ENCODE data around the gene STK25.

DNA sequence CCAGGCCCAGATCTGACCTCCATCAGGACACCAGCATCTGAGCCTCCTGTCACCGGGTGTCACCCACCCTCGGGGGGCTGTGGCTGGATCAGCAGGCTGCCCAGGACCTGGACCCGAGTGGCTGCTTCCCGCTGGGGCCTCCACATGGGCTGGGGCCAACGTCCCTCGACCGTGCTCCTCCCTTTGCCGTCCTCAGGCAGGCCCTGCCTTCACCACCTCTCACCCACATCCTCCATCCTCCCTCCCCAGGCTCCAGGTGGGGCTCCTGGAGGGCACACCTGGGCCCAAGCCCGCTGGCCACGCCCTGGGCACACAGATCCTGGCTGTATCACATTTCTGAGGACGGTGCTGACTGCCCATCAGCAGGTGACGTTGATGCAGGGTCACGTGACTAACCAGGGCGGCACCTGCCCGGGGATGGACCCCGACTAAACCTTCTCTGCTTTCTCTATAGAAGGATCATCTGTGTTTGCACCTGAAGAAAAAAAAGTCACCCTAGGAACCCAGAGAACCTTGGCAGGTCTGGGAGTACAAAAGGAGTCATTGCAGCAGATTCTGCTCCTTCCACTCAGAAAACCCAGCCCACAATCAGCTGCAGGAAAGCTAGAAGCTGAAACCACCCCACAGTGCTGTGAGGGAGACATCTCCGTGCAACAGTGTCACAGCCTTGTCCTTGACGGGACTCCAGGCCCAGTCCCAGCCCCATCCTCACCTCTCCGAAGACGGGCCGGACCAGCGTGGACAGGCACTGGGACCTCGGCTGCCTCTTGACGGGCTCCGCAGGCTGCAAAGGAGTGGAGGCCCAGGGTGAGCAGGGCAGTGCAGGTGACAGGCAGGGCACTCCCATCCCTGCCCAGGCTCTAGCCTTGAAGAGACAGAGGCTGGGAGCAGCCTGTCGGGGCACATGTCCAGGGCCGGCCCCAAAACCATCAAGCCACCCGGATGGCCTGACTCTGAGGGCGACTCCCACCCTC lies 11.2 kb downstream of the STK25 start:
- TF ChIP-seq, protein P1, sequence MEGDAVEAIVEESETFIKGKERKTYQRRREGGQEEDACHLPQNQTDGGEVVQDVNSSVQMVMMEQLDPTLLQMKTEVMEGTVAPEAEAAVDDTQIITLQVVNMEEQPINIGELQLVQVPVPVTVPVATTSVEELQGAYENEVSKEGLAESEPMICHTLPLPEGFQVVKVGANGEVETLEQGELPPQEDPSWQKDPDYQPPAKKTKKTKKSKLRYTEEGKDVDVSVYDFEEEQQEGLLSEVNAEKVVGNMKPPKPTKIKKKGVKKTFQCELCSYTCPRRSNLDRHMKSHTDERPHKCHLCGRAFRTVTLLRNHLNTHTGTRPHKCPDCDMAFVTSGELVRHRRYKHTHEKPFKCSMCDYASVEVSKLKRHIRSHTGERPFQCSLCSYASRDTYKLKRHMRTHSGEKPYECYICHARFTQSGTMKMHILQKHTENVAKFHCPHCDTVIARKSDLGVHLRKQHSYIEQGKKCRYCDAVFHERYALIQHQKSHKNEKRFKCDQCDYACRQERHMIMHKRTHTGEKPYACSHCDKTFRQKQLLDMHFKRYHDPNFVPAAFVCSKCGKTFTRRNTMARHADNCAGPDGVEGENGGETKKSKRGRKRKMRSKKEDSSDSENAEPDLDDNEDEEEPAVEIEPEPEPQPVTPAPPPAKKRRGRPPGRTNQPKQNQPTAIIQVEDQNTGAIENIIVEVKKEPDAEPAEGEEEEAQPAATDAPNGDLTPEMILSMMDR (conservative IDR thresholded peaks at IDR 0.05): no peak
- no peak for TF ChIP-seq EZH2 (IDR thresholded peaks at IDR 0.05; ENCODE audit: low read depth)
